Activated T-helper 2 cell treated with anti-CD3 and anti-CD28 coated beads, Interferon-gamma antibody, Interleukin-2, Interleukin-4, amounts not matched to agents 10 μg/mL and 5 μg/mL and 100 μg/mL, durations not matched to agents 14 hours and 24 hours and 36 hours (primary cell): Measurements from ENCODE around the gene HRH3. TPM values are rescaled to one million over a fixed set of nuclear protein-coding genes. Genes with fewer than 3 reads are reported as not detected.

Experiments
- DNase-seq: peaks from one replicate; pipeline ENCODE4 v3.0.0; 2021; ENCODE audit warnings: low spot score
- H3K27ac Mint-ChIP-seq: one replicate; pipeline ENCODE4 v1.8.0; 2021; ENCODE audit warnings: mixed read lengths
- H3K27me3 Mint-ChIP-seq: one replicate; pipeline ENCODE4 v1.8.0; 2021; ENCODE audit warnings: low read depth, mixed read lengths
- H3K36me3 Mint-ChIP-seq: one replicate; pipeline ENCODE4 v1.8.0; 2021; ENCODE audit warnings: low read depth, mixed read lengths
- H3K4me1 Mint-ChIP-seq: one replicate; pipeline ENCODE4 v1.8.0; 2021; ENCODE audit warnings: low read depth, mixed read lengths
- H3K4me3 Mint-ChIP-seq: one replicate; pipeline ENCODE4 v1.8.0; 2021; ENCODE audit warnings: low read depth, mild to moderate bottlenecking, moderate library complexity, mixed read lengths
- H3K9me3 Mint-ChIP-seq: one replicate; pipeline ENCODE4 v1.8.0; 2021; ENCODE audit warnings: mixed read lengths
- intact Hi-C: fragments of 100-400 bp; cut with micrococcal nuclease; formaldehyde crosslinking; loops from one replicate; pipeline ENCODE4 v1.15.1; 2023
- total RNA-seq: library from RNA; stranded (reverse); gene quantifications from 2 replicates; pipeline ENCODE4 v1.2.3, GENCODE V29; 2022

Gene HRH3
- total RNA-seq, 1 donor from 2014 or later, result not detected

DNA sequence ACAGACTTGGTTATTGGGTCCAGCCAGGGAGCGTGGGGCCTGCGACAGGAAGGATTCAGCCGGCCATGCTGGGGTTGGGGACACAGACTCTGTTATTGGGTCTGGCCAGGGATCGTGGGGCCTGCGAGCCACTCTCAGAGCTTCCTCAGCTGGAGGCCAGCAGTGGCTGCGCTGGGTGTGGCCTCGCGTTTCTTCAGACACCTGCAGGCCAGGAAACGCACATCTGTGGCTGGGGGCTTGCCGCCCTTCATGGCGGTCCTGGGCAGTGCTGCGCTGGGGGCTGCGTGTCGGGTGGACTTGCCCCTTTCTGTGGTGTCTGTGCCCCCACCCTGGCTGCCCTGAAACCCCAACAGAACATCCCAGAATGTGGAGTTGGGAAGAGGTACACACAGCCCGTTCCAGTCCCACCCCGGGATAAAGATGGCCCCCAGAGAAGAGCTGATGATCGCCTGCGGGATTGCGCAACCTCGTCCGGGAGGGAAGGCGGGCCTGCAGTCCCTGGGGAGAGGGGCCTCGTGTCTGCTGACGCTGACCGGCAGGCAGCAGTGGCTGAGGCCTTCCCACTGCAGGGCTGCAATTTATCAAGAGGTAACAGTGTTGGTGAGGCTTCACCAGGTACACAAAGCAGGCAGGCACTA lies 54.2 kb downstream of the HRH3 start:
- Mint-ChIP-seq H3K4me1 (no peaks in the 10 kb centered on the region), H3K36me3 (peaks cover 26% of the 10 kb centered on the region), H3K9me3 (no peaks in the 10 kb centered on the region), H3K4me3 (no peak overlapping the region), H3K27ac (no peak overlapping the region), H3K27me3 (no peaks in the 10 kb centered on the region)
- DNase-seq, result no peak
- intact Hi-C loops, result no loop called here

Other genes starting within 250 kb of the HRH3 start
- 23.6 and 26.9 TPM in 2 replicates for gene TAF4, start 154.4 kb downstream of the HRH3 start, total RNA-seq
- 42.9 and 45.0 TPM in 2 replicates for gene LSM14B, start 97.8 kb downstream of the HRH3 start, total RNA-seq
- 405 and 434 TPM in 2 replicates for gene PSMA7, start 76.9 kb downstream of the HRH3 start, total RNA-seq
- gene SS18L1, start 76.5 kb downstream of the HRH3 start, total RNA-seq, result 26.0 and 30.7 TPM in 2 replicates
- gene MTG2, start 37.2 kb downstream of the HRH3 start, total RNA-seq, result 34.0 and 40.2 TPM in 2 replicates
- gene OSBPL2, start 18.2 kb upstream of the HRH3 start, total RNA-seq, result 29.3 and 29.9 TPM in 2 replicates
- gene ADRM1, start 82.7 kb upstream of the HRH3 start, total RNA-seq, result 152 and 171 TPM in 2 replicates
- gene LAMA5, start 147.0 kb upstream of the HRH3 start, total RNA-seq, result 3.1 and 3.9 TPM in 2 replicates
- 2,020 and 2,085 TPM in 2 replicates for gene RPS21, start 166.8 kb upstream of the HRH3 start, total RNA-seq
- gene CABLES2, start 187.0 kb upstream of the HRH3 start, total RNA-seq, result 12.5 and 12.6 TPM in 2 replicates
- gene RBBP8NL, start 207.3 kb upstream of the HRH3 start, total RNA-seq, result not detected in 2 replicates